ENCODE measurements around the gene SLC29A2. TPM values are rescaled to one million over a fixed set of nuclear protein-coding genes. Genes with fewer than 3 reads are reported as not detected.

Gene SLC29A2
- total RNA-seq, 1 experiment from 2014 or later, result 7.0 TPM

- TF ChIP-seq CTCF (IDR thresholded peaks at IDR 0.05; ENCODE audit: unreplicated experiment), result no peak
- no peak for DNase-seq (ENCODE audit: unreplicated experiment)
- intact Hi-C loops (cut with micrococcal nuclease), result no loop called here
- Mint-ChIP-seq H3K4me1 (ENCODE audit: insufficient read depth, unreplicated experiment) (peaks cover 8% of the 10 kb centered on the region), H3K9me3 (ENCODE audit: unreplicated experiment) (no peaks in the 10 kb centered on the region), H3K27ac (ENCODE audit: low read depth, unreplicated experiment) (no peak overlapping the region), H3K36me3 (ENCODE audit: insufficient read depth, unreplicated experiment) (peaks cover 20% of the 10 kb centered on the region), H3K4me3 (ENCODE audit: unreplicated experiment) (no peak overlapping the region), H3K27me3 (ENCODE audit: insufficient read depth, unreplicated experiment) (no peaks in the 10 kb centered on the region)
- POLR2A ChIA-PET, result no interaction called here
- CTCF ChIA-PET, result interaction anchor here (1.7 kb wide), 1 partner anchor 20 kb away, joined by 5 read pairs; no protein-coding TSS in a partner anchor
- no TSS peak for BruUV-seq (replicated peaks)
Measured at GRCh38 chr11:66368484-66368883, 3.1 kb downstream of the SLC29A2 start.

- Mint-ChIP-seq H3K27me3 (ENCODE audit: insufficient read depth, unreplicated experiment) (no peaks in the 10 kb centered on the region), H3K4me3 (ENCODE audit: unreplicated experiment) (no peak overlapping the region), H3K36me3 (ENCODE audit: insufficient read depth, unreplicated experiment) (peaks cover 20% of the 10 kb centered on the region), H3K27ac (ENCODE audit: low read depth, unreplicated experiment) (no peak overlapping the region), H3K4me1 (ENCODE audit: insufficient read depth, unreplicated experiment) (peaks cover 8% of the 10 kb centered on the region), H3K9me3 (ENCODE audit: unreplicated experiment) (no peaks in the 10 kb centered on the region)
- ChIA-PET POLR2A (no interaction called here), CTCF (interaction anchor here (0.6 kb wide), 1 partner anchor 11 kb away, joined by 6 read pairs; no protein-coding TSS in a partner anchor)
- DNase-seq (ENCODE audit: unreplicated experiment), result no peak
- intact Hi-C loops (cut with micrococcal nuclease), result no loop called here
- BruUV-seq (replicated peaks), result no TSS peak
- no peak for TF ChIP-seq CTCF (IDR thresholded peaks at IDR 0.05; ENCODE audit: unreplicated experiment)
Measured at GRCh38 chr11:66367561-66368312, 3.8 kb downstream of the SLC29A2 start.

GRCh38 chr11:66366844-66367477 lies 4.6 kb downstream of the SLC29A2 start:
- Mint-ChIP-seq H3K4me1 (ENCODE audit: insufficient read depth, unreplicated experiment) (peaks cover 8% of the 10 kb centered on the region), H3K27ac (ENCODE audit: low read depth, unreplicated experiment) (no peak overlapping the region), H3K9me3 (ENCODE audit: unreplicated experiment) (no peaks in the 10 kb centered on the region), H3K27me3 (ENCODE audit: insufficient read depth, unreplicated experiment) (no peaks in the 10 kb centered on the region), H3K4me3 (ENCODE audit: unreplicated experiment) (no peak overlapping the region), H3K36me3 (ENCODE audit: insufficient read depth, unreplicated experiment) (peaks cover 20% of the 10 kb centered on the region)
- ChIA-PET CTCF (interaction anchor here (0.6 to 1.8 kb wide), 4 partner anchors 11 to 56 kb away, joined by 5 to 6 read pairs (median 6); no protein-coding TSS in a partner anchor), POLR2A (interaction anchor here (1.0 to 1.3 kb wide), 3 partner anchors 11 to 23 kb away, joined by 4 to 5 read pairs (median 5); partner anchors contain the start of gene BRMS1)
- no TSS peak for BruUV-seq (replicated peaks)
- intact Hi-C loops (cut with micrococcal nuclease), result no loop called here
- no peak for TF ChIP-seq CTCF (IDR thresholded peaks at IDR 0.05; ENCODE audit: unreplicated experiment)
- DNase-seq (ENCODE audit: unreplicated experiment), result no peak
